IPS-18c (cell line): ENCODE results near the gene AMBRA1.

Experiments used
- H3K4me3 ChIP-seq: 2 replicates; pipeline ENCODE4 v1.7.0; 2013; ENCODE audit warnings: low read depth, mild to moderate bottlenecking, low read length, moderate library complexity; ENCODE audit not compliant: insufficient read depth
- H3K9me3 ChIP-seq: one replicate; pipeline ENCODE4 v1.6.1; 2013; ENCODE audit warnings: mild to moderate bottlenecking, low read length, moderate library complexity; ENCODE audit not compliant: control insufficient read depth, insufficient read depth

The AMBRA1 gene

DNA sequence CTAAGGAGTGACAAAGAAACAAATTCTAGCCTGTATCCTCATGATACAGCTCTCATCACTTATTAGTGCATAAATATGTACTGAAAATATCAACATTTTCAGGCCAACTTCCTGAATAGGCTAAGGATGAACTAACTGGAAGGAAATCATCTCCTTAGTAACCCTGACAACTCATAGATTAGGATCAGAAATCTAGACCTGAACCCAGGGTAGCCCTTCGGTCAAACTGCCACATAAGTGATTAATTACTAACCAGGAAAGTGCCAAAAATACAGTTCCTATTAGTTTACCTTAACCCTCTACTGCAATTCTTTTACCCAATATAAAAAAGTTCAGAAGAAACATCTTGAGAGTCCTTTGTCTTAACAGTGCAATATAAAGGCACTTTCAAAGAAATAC lies 40.0 kb downstream of the AMBRA1 start:
- Histone ChIP-seq H3K4me3 (no peak overlapping the region), H3K9me3 (no peaks in the 10 kb centered on the region)

GRCh38 chr11:46551261-46551660 lies 42.6 kb downstream of the AMBRA1 start:
- H3K4me3 ChIP-seq: no peak overlapping the region
- no peaks in the 10 kb centered on the region for H3K9me3 ChIP-seq

- Histone ChIP-seq H3K4me3 (no peak overlapping the region), H3K9me3 (no peaks in the 10 kb centered on the region)
Measured at GRCh38 chr11:46547579-46547978, 46.2 kb downstream of the AMBRA1 start.

DNA sequence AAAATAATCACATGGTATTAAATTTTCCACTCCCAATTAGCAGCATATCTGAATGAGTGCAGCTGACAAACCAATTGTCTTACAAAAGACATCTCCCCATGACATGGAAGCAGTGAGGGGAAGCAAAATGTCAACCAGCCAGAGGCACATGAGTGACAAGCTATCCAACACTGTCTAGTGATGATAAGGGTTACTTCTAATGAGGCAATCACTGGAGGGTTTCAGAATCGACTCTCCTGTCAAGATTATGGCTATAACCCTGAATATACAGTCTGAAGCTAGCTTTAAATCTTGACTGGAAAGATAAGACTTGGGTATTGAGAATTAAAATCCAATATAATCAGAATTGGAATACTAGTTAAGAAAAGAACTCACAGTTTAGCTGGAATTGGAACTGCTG lies 50.3 kb downstream of the AMBRA1 start:
- no peak overlapping the region for H3K4me3 ChIP-seq
- no peaks in the 10 kb centered on the region for H3K9me3 ChIP-seq

- Histone ChIP-seq H3K9me3 (no peaks in the 10 kb centered on the region), H3K4me3 (no peak overlapping the region)
Measured at GRCh38 chr11:46541593-46542371, 52.0 kb downstream of the AMBRA1 start.

- no peak overlapping the region for H3K4me3 ChIP-seq
- H3K9me3 ChIP-seq: no peaks in the 10 kb centered on the region
Measured at GRCh38 chr11:46540807-46541206, 53.0 kb downstream of the AMBRA1 start.

GRCh38 chr11:46537537-46538295 lies 56.1 kb downstream of the AMBRA1 start:
- no peak overlapping the region for H3K4me3 ChIP-seq

GRCh38 chr11:46537121-46537520 lies 56.7 kb downstream of the AMBRA1 start:
- no peaks in the 10 kb centered on the region for H3K9me3 ChIP-seq
- H3K4me3 ChIP-seq: no peak overlapping the region

More at GRCh38 chr11:46537537-46538295, 56.1 kb downstream of the AMBRA1 start:
- H3K9me3 ChIP-seq: no peaks in the 10 kb centered on the region

- no peaks in the 10 kb centered on the region for H3K9me3 ChIP-seq
- H3K4me3 ChIP-seq: no peak overlapping the region
Measured at GRCh38 chr11:46535688-46536087, 58.1 kb downstream of the AMBRA1 start.

DNA sequence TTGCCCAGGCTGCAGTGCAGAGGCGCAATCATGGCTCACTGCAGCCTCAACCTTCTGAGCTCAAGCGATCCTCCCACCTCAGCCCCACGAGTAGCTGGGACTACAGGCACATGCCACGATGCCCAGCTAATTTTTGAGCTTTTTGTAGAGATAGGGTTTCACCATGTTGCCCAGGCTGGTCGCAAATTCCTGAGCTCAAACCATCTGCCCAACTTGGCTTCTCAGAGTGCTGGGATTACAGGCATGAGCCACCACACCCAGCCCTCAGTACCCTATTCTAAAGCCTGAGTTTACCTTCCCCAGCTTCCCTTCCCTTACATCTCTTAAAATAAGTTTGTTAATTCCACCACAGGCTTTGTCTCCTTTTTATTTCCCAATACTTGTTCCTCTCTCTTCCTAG lies 59.1 kb downstream of the AMBRA1 start:
- Histone ChIP-seq H3K9me3 (no peaks in the 10 kb centered on the region), H3K4me3 (no peak overlapping the region)

- Histone ChIP-seq H3K9me3 (no peaks in the 10 kb centered on the region), H3K4me3 (no peak overlapping the region)
Measured at GRCh38 chr11:46533396-46534100, 60.3 kb downstream of the AMBRA1 start.

GRCh38 chr11:46529928-46530574 lies 63.8 kb downstream of the AMBRA1 start:
- no peaks in the 10 kb centered on the region for H3K9me3 ChIP-seq

DNA sequence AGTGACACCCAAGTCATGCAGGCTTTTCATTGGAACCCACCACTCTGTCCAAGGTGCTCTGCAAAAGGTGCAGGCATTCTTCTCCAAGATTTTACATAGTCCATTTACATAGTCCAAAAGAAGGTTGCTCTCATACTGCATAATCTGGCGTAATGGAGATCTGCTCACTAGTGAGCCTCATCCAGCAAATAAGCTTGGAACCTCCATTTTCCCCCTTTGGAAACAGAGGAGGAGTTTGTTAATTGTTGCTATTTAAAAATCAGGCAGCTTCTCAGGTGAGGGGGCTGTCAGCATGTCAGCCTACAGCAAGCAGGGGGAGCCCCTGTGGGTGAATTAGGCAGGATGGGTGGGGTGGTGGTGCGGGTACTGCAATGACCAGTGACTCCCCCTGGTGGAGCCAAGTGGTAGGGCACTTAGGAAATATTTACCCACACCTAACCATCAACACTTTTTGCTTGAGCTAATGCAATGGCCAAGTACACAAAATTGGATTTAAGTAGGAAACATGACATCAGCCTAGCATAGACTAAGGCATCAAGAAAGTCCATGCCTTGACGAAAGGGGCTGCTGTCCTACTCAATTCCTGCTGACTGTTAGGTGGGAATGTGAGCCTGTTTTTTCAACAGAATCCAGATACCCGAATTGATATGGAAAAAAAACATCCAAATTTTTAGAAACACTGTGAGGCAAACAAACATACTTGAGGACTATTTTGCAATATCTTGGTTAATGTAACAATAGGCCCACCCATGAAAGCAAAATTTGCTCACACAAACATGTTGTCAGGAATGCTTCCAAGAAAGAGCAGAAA lies 64.5 kb downstream of the AMBRA1 start:
- H3K9me3 ChIP-seq: no peaks in the 10 kb centered on the region
- H3K4me3 ChIP-seq: no peak overlapping the region

More at GRCh38 chr11:46529928-46530574, 63.8 kb downstream of the AMBRA1 start:
- H3K4me3 ChIP-seq: no peak overlapping the region

- Histone ChIP-seq H3K9me3 (no peaks in the 10 kb centered on the region), H3K4me3 (no peak overlapping the region)
Measured at GRCh38 chr11:46528445-46529094, 65.3 kb downstream of the AMBRA1 start.

GRCh38 chr11:46527591-46528130 lies 66.2 kb downstream of the AMBRA1 start:
- H3K9me3 ChIP-seq: no peaks in the 10 kb centered on the region
- H3K4me3 ChIP-seq: no peak overlapping the region
